Stimulated activated CD8-positive, alpha-beta memory T cell treated with anti-CD3 and anti-CD28 coated beads, Interleukin-4, amount 100 ng/mL, for 4 hours (primary cell): Measurements from ENCODE around the gene CPZ.

Experiments used
- DNase-seq, 2 donors: peaks; one replicate each; pipeline ENCODE4 v3.0.0-alpha.2; 2020; ENCODE audit warnings: low read depth in 2 of 2, low spot score in 1 of 2

Gene CPZ

GRCh38 chr4:8592366-8593263 lies at the start of gene CPZ:
Gene CPZ (plus strand): TSS chr4:8592765. CDS start chr4:8592834, 69 bp downstream.
- DNase-seq, result no peak

GRCh38 chr4:8542776-8543525 lies 49.6 kb upstream of the CPZ start:
- DNase-seq, result no peak

- no peak for DNase-seq
These were observed 48.9 kb upstream of the CPZ start for GRCh38 chr4:8543623-8544022.

- no peak for DNase-seq
These were observed 48.3 kb upstream of the CPZ start for GRCh38 chr4:8544282-8544681.

- no peak for DNase-seq
These were observed 47.7 kb upstream of the CPZ start for GRCh38 chr4:8544741-8545438.

- DNase-seq, result no peak
These were observed 47.2 kb upstream of the CPZ start for GRCh38 chr4:8545439-8545765.

GRCh38 chr4:8546766-8547107 lies 45.8 kb upstream of the CPZ start:
- DNase-seq, result no peak

- DNase-seq, result no peak
These were observed 45.3 kb upstream of the CPZ start for GRCh38 chr4:8547108-8547911.

- no peak for DNase-seq
These were observed 44.4 kb upstream of the CPZ start for GRCh38 chr4:8547912-8548730.

- DNase-seq, result no peak
These were observed 43.7 kb upstream of the CPZ start for GRCh38 chr4:8548731-8549351.

- DNase-seq, result no peak
These were observed 43.1 kb upstream of the CPZ start for GRCh38 chr4:8549352-8549931.

- DNase-seq, result no peak
These were observed 41.9 kb upstream of the CPZ start for GRCh38 chr4:8550691-8551090.

- DNase-seq, result no peak
These were observed 40.5 kb upstream of the CPZ start for GRCh38 chr4:8552024-8552423.

- no peak for DNase-seq
These were observed 39.9 kb upstream of the CPZ start for GRCh38 chr4:8552581-8553205.

- DNase-seq, result no peak
These were observed 39.3 kb upstream of the CPZ start for GRCh38 chr4:8553216-8553615.

- no peak for DNase-seq
These were observed 38.6 kb upstream of the CPZ start for GRCh38 chr4:8553991-8554405.

- no peak for DNase-seq
These were observed 37.9 kb upstream of the CPZ start for GRCh38 chr4:8554555-8555100.

GRCh38 chr4:8555716-8556115 lies 36.8 kb upstream of the CPZ start:
- no peak for DNase-seq
